GM19467 (cell line): ENCODE measurements around the gene COX7B2.
A peak's percentile ranks its signal among the peaks of the same experiment; 100 is the strongest.

ENCODE experiments used
- ATAC-seq: cut with Tn5 transposase; IDR thresholded peaks from one replicate; pipeline ENCODE4 v1.9.1; 2021; ENCODE audit warnings: mild to moderate bottlenecking, moderate library complexity; ENCODE audit not compliant: unreplicated experiment

Gene COX7B2

GRCh38 chr4:46890056-46890455, 19.0 kb downstream of the COX7B2 start:
- ATAC-seq: no peak

GRCh38 chr4:46889410-46889809, 19.6 kb downstream of the COX7B2 start:
- no peak for ATAC-seq

GRCh38 chr4:46886711-46887110, 22.3 kb downstream of the COX7B2 start:
- no peak for ATAC-seq

GRCh38 chr4:46878641-46879040, 30.4 kb downstream of the COX7B2 start:
- ATAC-seq: no peak

GRCh38 chr4:46874811-46875210, 34.2 kb downstream of the COX7B2 start:
- ATAC-seq: no peak

GRCh38 chr4:46870411-46870810, 38.6 kb downstream of the COX7B2 start:
- ATAC-seq: no peak

GRCh38 chr4:46856333-46856732, 52.7 kb downstream of the COX7B2 start:
- no peak for ATAC-seq

GRCh38 chr4:46852800-46853199, 56.2 kb downstream of the COX7B2 start:
- no peak for ATAC-seq

GRCh38 chr4:46850026-46850425, 59.0 kb downstream of the COX7B2 start:
- ATAC-seq: no peak

GRCh38 chr4:46844325-46844917, 64.6 kb downstream of the COX7B2 start:
- ATAC-seq: no peak

GRCh38 chr4:46839128-46839527, 69.9 kb downstream of the COX7B2 start:
- ATAC-seq: peak; percentile 51

GRCh38 chr4:46837639-46838038, 71.4 kb downstream of the COX7B2 start:
- no peak for ATAC-seq

- ATAC-seq: no peak
These were observed 72.5 kb downstream of the COX7B2 start for GRCh38 chr4:46836584-46836983.

- no peak for ATAC-seq
These were observed 78.0 kb downstream of the COX7B2 start for GRCh38 chr4:46830971-46831454.

- ATAC-seq: no peak
These were observed 88.9 kb downstream of the COX7B2 start for GRCh38 chr4:46820154-46820553.

GRCh38 chr4:46819095-46819494, 90.0 kb downstream of the COX7B2 start:
- ATAC-seq: no peak

- ATAC-seq: no peak
These were observed 90.4 kb downstream of the COX7B2 start for GRCh38 chr4:46818604-46819003.

- no peak for ATAC-seq
These were observed 91.2 kb downstream of the COX7B2 start for GRCh38 chr4:46817806-46818205.

- no peak for ATAC-seq
These were observed 104.1 kb downstream of the COX7B2 start for GRCh38 chr4:46804781-46805413.

- ATAC-seq: no peak
These were observed 116.0 kb downstream of the COX7B2 start for GRCh38 chr4:46793036-46793435.

GRCh38 chr4:46781434-46782092, 127.5 kb downstream of the COX7B2 start:
- no peak for ATAC-seq

GRCh38 chr4:46765465-46765864, 143.6 kb downstream of the COX7B2 start:
- no peak for ATAC-seq
